GM19397 (cell line): ENCODE results near the gene EML6.
"Not testable (repeated sequence)": the region's sequence is repeated elsewhere in the genome, so short reads cannot be mapped to it uniquely, and the experiment has no call there.

ENCODE experiments used
- ATAC-seq: cut with Tn5 transposase; IDR thresholded peaks from one replicate; pipeline ENCODE4 v1.9.1; 2021; ENCODE audit warnings: mild to moderate bottlenecking, moderate library complexity; ENCODE audit not compliant: unreplicated experiment

EML6 gene

GRCh38 chr2:54839461-54840255 lies 116.2 kb downstream of the EML6 start:
- no peak for ATAC-seq

DNA sequence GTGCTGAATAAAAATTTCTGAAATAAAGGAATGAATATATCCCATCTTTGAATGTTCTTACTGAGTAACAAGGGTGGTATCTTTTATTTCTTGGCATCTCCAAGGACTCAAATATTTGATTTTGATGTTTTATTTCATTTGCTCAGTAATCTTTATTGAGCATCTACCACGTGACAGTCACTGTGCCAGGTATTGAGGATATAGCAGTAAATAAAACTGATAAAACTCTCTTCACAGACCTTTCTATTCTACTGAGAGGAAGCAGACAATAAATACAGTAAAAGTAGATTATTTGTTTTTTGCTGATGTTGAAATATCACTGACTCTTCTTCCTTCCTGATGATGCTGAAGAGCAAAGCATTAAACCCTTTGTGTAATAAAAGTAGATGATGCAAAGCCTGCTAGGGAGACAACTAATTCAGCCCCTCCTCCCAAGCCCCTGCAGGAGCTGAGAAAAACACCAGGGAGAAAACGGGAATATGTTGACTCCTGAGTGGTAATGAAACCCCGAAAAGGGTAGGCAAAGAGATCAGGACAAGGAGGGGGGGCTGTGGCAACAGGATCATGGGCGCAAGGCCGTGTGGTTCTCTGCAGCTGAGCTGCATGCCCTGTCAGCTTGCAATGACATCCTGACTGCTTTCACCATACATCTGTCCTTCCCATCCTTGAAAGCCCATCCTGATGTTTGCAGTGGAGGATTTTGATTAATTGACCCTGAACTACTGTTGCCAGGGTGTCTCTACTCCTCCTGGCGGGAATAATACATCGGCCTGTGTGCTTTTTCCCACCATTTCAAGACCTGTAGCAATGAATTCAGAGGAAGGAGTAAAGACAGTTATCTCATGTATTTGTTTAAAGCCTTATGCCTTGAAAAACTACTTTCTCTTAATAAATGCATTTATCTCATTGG lies 117.4 kb downstream of the EML6 start:
- ATAC-seq, result no peak

DNA sequence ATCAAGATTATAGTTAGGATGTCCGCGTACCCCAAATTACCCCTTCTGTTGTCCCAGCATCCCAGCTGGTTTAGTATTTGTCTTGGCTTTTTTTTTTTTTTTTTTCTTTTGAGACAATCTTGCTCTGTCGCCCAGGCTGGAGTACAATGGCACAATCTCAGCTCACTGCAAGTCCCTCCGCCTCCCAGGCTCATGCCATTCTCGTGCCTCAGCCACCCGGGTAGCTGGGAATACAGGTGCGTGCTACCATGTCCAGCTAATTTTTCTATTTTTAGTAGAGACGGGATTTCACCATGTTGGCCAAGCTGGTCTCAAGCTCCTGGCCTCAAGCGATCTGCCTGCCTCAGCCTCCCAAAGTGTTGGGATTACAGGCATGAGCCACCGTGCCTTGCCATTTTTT lies 118.0 kb downstream of the EML6 start:
- ATAC-seq, result not testable (repeated sequence)

GRCh38 chr2:54845094-54845493 lies 121.6 kb downstream of the EML6 start:
- no peak for ATAC-seq

GRCh38 chr2:54845514-54845913 lies 122.1 kb downstream of the EML6 start:
- no peak for ATAC-seq

- ATAC-seq, result no peak
Observed at GRCh38 chr2:54850171-54851122, 127.0 kb downstream of the EML6 start.

- ATAC-seq, result no peak
Observed at GRCh38 chr2:54853616-54854310, 130.3 kb downstream of the EML6 start.

- ATAC-seq, result no peak
Observed at GRCh38 chr2:54855434-54855833, 132.0 kb downstream of the EML6 start.

- ATAC-seq, result no peak
Observed at GRCh38 chr2:54858021-54858681, 134.7 kb downstream of the EML6 start.

DNA sequence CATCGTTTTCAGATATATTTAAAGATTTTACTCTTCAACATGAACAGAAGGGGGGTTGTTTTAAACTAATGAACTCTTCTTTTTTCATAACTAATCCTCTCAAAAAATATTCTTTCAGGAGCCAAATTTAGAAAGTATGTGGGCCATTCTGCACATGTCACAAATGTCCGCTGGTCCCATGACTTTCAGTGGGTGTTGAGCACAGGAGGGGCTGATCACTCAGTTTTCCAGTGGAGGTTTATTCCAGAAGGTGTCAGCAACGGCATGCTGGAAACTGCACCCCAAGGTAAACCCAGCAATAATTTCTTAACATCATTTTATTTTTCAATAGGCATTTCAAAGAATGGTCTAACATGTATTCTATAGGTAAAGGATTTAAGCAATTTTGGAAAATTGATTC lies 136.0 kb downstream of the EML6 start:
- no peak for ATAC-seq

DNA sequence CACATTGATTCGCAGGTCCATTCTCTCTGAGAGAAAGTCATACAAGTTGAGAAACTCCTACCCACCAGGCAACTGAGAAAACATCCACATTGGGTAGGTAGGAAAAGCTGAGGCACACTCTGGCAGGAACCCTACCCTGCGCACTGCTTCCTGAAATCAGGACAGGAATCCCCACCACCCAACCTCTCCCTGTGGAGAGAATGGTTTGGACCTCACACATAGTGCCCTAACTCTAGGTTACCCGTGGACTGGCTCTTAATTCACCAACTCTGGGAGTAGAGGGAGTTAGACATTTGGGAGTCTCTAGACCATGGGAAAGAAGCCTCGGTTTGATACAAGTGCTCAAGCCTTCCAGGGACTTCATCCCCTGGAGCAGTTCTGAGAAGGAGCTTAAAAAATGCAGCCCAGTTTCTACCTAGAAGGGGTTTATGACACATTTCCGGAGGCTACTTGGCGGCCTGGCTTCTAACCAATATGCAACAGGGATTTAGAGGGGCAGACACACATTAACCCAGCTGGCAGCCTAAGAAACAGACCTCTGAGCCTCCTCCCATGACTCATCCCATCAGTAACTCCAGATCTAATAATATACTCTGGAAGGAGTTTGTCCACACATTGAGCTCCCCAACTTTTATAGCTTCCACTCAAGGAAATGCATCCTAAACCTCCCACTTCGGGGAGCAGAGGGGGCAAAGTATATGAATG lies 136.7 kb downstream of the EML6 start:
- no peak for ATAC-seq

DNA sequence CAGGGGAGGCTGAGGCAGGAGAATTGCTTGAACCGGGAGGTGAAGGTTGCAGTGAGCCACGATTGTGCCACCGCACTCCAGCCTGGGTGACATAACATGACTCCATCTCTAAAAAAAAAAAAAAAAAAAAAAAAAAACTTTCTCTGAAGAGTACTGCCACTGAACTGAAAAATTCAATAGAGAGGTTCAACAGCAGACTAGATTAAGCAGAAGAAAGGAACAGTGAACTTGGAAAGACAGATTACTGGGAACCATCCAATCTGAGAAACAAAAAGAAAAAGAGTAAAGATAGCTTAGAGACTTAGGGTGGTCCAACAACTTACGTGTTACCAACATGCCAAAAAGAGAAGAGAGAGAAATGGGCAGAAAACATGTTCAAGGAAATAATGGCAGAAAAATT lies 138.8 kb downstream of the EML6 start:
- ATAC-seq, result no peak

DNA sequence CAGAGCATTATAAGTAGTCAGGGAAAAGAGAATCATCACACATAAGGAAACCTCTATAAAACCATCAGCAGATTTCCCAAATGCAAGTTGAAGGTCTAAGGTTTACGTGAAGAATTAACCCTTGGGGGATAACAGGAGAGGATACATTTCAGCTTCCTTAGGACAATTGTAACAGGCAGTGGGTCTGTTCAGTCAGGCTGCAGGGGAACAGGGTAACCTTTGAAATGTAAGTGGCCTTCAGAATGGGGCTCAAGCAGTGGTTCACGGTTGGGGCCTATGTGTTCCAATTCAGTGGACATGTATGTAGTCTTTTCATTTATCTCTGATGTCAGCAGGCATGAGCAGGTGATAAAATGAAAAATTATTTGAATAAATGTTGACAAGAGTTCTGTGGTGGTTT lies 139.3 kb downstream of the EML6 start:
- ATAC-seq, result no peak

DNA sequence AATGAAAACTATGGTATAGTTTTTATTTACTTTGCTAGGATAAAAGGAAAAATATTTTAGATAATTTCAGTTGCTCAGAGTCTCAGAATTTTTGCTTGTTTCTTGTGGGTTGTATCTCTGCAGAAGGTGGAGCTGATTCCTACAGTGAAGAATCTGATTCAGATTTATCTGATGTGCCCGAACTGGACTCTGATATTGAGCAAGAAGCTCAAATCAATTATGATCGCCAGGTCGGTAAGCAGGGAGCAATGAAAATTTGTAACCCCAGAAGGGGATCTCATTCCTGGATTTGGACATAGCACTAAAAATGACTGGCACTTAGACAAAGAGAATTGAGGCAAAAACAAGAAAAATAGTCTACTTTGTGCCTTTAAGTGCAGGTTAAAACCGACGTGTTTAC lies 140.2 kb downstream of the EML6 start:
- ATAC-seq, result no peak

DNA sequence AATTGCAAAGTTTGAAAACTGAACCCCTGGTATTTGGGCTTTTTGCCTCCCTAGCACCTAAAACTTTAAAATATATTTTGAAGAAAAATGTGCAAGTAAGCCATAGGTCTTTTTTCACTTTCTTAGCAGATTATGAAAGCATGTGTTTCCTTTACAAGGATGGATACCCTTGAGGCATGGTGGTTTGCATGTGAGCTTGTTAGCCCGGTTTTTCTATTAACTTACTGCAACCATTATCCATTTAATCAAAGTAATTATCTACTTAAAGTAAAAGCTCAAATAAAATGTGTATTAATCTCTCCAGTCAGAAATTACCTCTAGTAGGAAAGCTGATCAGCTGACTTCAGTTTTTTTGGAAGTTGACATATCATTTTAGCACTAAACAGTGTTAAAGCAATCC lies 140.6 kb downstream of the EML6 start:
- ATAC-seq, result no peak

DNA sequence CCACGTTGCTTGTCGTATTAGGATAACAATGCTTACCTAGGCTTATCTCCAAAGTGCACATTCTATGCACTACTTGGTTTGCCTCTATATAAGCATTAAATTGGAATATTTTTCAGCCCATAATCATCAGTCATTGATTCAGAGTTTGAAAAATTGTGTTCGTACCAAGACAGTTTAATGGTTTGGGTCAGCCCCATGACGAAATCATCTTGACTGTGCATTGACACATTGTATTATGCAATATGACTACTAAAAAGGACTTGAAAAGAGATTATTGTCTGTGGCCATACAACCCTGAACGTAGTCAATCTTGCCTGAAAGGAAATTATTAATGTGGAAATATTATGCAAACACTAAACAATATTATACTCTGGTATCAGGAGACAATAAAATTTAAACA lies 141.3 kb downstream of the EML6 start:
- ATAC-seq, result no peak

DNA sequence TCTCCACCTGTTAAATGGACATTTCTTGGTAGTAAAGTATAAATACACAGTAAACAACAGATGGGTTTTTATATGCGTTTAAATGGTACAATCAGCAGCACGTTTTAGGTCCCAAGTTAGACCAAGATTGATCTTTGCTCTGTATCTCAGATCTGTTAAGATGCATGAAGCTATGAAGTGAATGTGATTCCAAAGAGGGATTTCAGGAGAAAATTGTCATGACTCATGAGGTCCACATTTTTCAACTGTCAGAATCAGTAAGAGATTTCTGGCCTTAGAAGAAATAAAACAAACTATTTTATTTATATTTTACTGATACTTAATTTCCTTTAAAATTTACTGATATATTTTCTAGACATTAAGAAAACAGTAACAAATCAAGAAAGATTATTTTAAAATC lies 142.7 kb downstream of the EML6 start:
- ATAC-seq, result no peak

DNA sequence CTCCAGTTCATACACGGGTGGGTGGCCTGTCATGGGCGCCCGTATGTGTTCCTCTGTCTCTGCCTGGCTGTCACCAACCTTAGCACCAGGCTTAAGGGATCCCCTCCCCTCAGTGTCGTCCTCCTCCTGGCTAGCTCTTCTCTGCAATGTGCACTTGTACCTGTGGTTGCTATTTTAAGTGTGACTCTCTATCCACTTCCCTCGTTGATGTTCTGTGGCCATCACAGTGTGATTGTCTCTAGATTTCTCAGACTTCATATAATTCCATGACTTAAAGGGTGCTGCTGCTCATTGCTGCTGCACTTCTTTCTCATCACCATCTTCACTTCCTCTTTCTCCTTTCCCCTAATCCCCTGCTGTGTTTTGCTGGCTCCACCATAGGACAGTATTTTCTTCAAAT lies 143.4 kb downstream of the EML6 start:
- peak; percentile 75 for ATAC-seq

GRCh38 chr2:54867457-54867856 lies 144.0 kb downstream of the EML6 start:
- ATAC-seq, result no peak
